Neuron (in vitro differentiated cells): ENCODE data around the gene SNX7.

Experiments
- H2AFZ ChIP-seq: one replicate; pipeline ENCODE4 v1.6.1; 2013; ENCODE audit warnings: low read depth, mild to moderate bottlenecking, inconsistent platforms, low read length, moderate library complexity
- H3K27me3 ChIP-seq: one replicate; pipeline ENCODE4 v1.6.1; 2013; ENCODE audit warnings: low read length; ENCODE audit not compliant: insufficient read depth
- H3K36me3 ChIP-seq: one replicate; pipeline ENCODE4 v1.6.1; 2013; ENCODE audit warnings: low read length; ENCODE audit not compliant: insufficient read depth
- H3K4me1 ChIP-seq: one replicate; pipeline ENCODE4 v1.6.1; 2013; ENCODE audit warnings: low read length; ENCODE audit not compliant: insufficient read depth
- H3K4me3 ChIP-seq: 2 replicates; pipeline ENCODE4 v1.5.1; 2013; ENCODE audit warnings: mild to moderate bottlenecking, low read length, moderate library complexity
- H3K9me3 ChIP-seq: one replicate; pipeline ENCODE4 v1.6.1; 2013; ENCODE audit warnings: low read length

The SNX7 gene

DNA sequence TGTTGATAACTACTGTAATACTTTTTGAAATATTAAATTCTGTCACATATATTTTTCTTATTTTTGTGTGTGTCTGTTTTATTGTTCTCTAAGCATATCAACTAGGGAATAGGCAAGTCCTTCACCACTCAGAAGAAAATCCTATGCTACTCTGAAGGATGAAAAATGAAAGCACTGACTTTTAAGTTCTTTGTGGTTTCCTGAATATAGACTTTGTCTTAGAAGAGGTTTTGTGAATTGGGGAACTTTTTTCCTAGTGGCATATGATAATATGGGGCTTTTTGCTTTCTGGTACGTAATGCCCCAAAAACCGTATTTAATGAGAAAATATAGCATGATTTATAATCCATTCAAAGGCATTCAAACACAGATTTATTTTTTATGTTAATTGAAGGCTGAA is 136.0 kb downstream of the SNX7 start:
- H3K4me1 ChIP-seq, result peaks cover 3% of the 10 kb centered on the region
- H3K27me3 ChIP-seq, result no peaks in the 10 kb centered on the region
- no peak overlapping the region for H3K4me3 ChIP-seq
- no peaks in the 10 kb centered on the region for H3K9me3 ChIP-seq
- H2AFZ ChIP-seq, result no peak overlapping the region
- no peaks in the 10 kb centered on the region for H3K36me3 ChIP-seq
